HEK293 (cell line): ENCODE data around the gene RNPS1.

Experiments used
- CTCF ChIA-PET: fragments of 350-600 bp; formaldehyde crosslinking; extraction: SDS; loops from one replicate; lab custom pipeline; 2021; ENCODE audit warnings: antibody characterized with exemption; lab: Yijun Ruan, JAX
- POLR2A ChIA-PET: fragments of 300-600 bp; formaldehyde crosslinking; extraction: SDS; loops from one replicate; lab custom pipeline; 2020; ENCODE audit warnings: antibody characterized with exemption, inconsistent platforms; lab: Yijun Ruan, JAX
- H3K27ac ChIP-seq: fragments of 200-500 bp; sonication (Bioruptor generic); 2 replicates; pipeline ENCODE4 v1.5.1; 2014; ENCODE audit warnings: low read depth, low read length, control low read depth, inconsistent platforms; ENCODE audit errors: extremely low read depth
- H3K36me3 ChIP-seq, 2 experiments: fragments of 200-500 bp in 1 of 2; sonication (Bioruptor generic) in 1 of 2; 1 replicate in 1 of 2; 2 replicates in 1 of 2; pipeline ENCODE4 v1.5.1; 2014 to 2017; ENCODE audit warnings: inconsistent platforms in 2 of 2, low read length in 2 of 2; ENCODE audit not compliant: control insufficient read depth in 2 of 2, insufficient read depth in 1 of 2
- H3K4me1 ChIP-seq: fragments of 200-500 bp; sonication (Bioruptor generic); 2 replicates; pipeline ENCODE4 v1.5.1; 2014; ENCODE audit warnings: mild to moderate bottlenecking, low read length, inconsistent platforms; ENCODE audit not compliant: control insufficient read depth, insufficient read depth
- H3K4me3 ChIP-seq: 2 replicates; pipeline ENCODE4 v1.5.1; 2011; ENCODE audit warnings: low read depth, mild to moderate bottlenecking, control low read depth, low read length, moderate library complexity
- H3K9me3 ChIP-seq: fragments of 200-500 bp; sonication (Bioruptor generic); 2 replicates; pipeline ENCODE4 v1.5.1; 2014; ENCODE audit warnings: low read depth, low read length, inconsistent platforms; ENCODE audit not compliant: control insufficient read depth, insufficient read depth
- BCL11A ChIP-seq: fragments of 450-650 bp; formaldehyde crosslinking; IDR thresholded peaks from 2 replicates; pipeline ENCODE4 v1.5.1; 2016; ENCODE audit warnings: low read depth, missing biosample characterization, missing genetic modification characterization
- BCL11B ChIP-seq: fragments of 450-650 bp; formaldehyde crosslinking; IDR thresholded peaks from 2 replicates; pipeline ENCODE4 v1.5.1; 2016; ENCODE audit warnings: low read depth, missing biosample characterization, missing genetic modification characterization
- IKZF3 ChIP-seq: fragments of 450-650 bp; IDR thresholded peaks from 2 replicates; pipeline ENCODE4 v1.5.0; 2018; ENCODE audit warnings: missing biosample characterization, mild to moderate bottlenecking, missing genetic modification characterization, moderate library complexity
- KLF10 ChIP-seq: fragments of 450-650 bp; IDR thresholded peaks from 2 replicates; pipeline ENCODE4 v1.5.1; 2018; ENCODE audit warnings: missing biosample characterization, mild to moderate bottlenecking, missing genetic modification characterization
- KLF9 ChIP-seq: fragments of 450-650 bp; formaldehyde crosslinking; IDR thresholded peaks from 2 replicates; pipeline ENCODE4 v1.5.1; 2016; ENCODE audit warnings: missing biosample characterization, missing genetic modification characterization, low read depth
- OSR2 ChIP-seq: fragments of 450-650 bp; formaldehyde crosslinking; IDR thresholded peaks from 2 replicates; pipeline ENCODE4 v1.5.1; 2016; ENCODE audit warnings: missing biosample characterization, missing genetic modification characterization
- ZBTB44 ChIP-seq: fragments of 450-650 bp; IDR thresholded peaks from 2 replicates; pipeline ENCODE4 v1.5.1; 2018; ENCODE audit warnings: missing biosample characterization, mild to moderate bottlenecking, missing genetic modification characterization
- ZBTB48 ChIP-seq: fragments of 450-650 bp; formaldehyde crosslinking; IDR thresholded peaks from 2 replicates; pipeline ENCODE4 v1.5.1; 2016; ENCODE audit warnings: missing biosample characterization, missing genetic modification characterization
- ZEB2 ChIP-seq: fragments of 450-650 bp; formaldehyde crosslinking; IDR thresholded peaks from 2 replicates; pipeline ENCODE4 v1.5.1; 2016; ENCODE audit warnings: missing biosample characterization, missing genetic modification characterization
- ZNF114 ChIP-seq: fragments of 450-650 bp; formaldehyde crosslinking; IDR thresholded peaks from 2 replicates; pipeline ENCODE4 v1.5.0; 2017; ENCODE audit warnings: missing biosample characterization, missing genetic modification characterization
- ZNF157 ChIP-seq: fragments of 450-650 bp; formaldehyde crosslinking; IDR thresholded peaks from 2 replicates; pipeline ENCODE4 v1.5.1; 2016; ENCODE audit warnings: missing biosample characterization, missing genetic modification characterization
- ZNF223 ChIP-seq: fragments of 450-650 bp; formaldehyde crosslinking; IDR thresholded peaks from 2 replicates; pipeline ENCODE4 v1.5.1; 2016; ENCODE audit warnings: missing biosample characterization, missing genetic modification characterization
- ZNF23 ChIP-seq: fragments of 450-650 bp; formaldehyde crosslinking; IDR thresholded peaks from 2 replicates; pipeline ENCODE4 v1.5.1; 2016; ENCODE audit warnings: missing biosample characterization, missing genetic modification characterization, borderline replicate concordance
- ZNF24 ChIP-seq: fragments of 450-650 bp; formaldehyde crosslinking; IDR thresholded peaks from 2 replicates; pipeline ENCODE4 v1.5.1; 2016; ENCODE audit warnings: missing biosample characterization, missing genetic modification characterization
- ZNF274 ChIP-seq, 2 experiments: fragments of 200-500 bp in 1 of 2; fragments of 450-650 bp in 1 of 2; sonication (Bioruptor generic) in 1 of 2; formaldehyde crosslinking in 1 of 2; IDR thresholded peaks; 2 replicates each; pipeline versions ENCODE4 v1.5.1 to v1.6.1; 2014 to 2016; ENCODE audit warnings: borderline replicate concordance in 1 of 2, inconsistent platforms in 1 of 2, low read length in 1 of 2, missing biosample characterization in 1 of 2, missing genetic modification characterization in 1 of 2
- ZNF311 ChIP-seq: fragments of 450-650 bp; formaldehyde crosslinking; IDR thresholded peaks from 2 replicates; pipeline ENCODE4 v1.5.1; 2017; ENCODE audit warnings: missing biosample characterization, missing genetic modification characterization, borderline replicate concordance
- ZNF398 ChIP-seq: fragments of 450-650 bp; formaldehyde crosslinking; IDR thresholded peaks from 2 replicates; pipeline ENCODE4 v1.5.1; 2017; ENCODE audit warnings: missing biosample characterization, missing genetic modification characterization
- ZNF416 ChIP-seq: fragments of 450-650 bp; formaldehyde crosslinking; IDR thresholded peaks from 2 replicates; pipeline ENCODE4 v1.5.1; 2016; ENCODE audit warnings: missing biosample characterization, missing genetic modification characterization
- ZNF423 ChIP-seq: fragments of 450-650 bp; formaldehyde crosslinking; IDR thresholded peaks from 2 replicates; pipeline ENCODE4 v1.5.1; 2016; ENCODE audit warnings: missing biosample characterization, missing genetic modification characterization
- ZNF48 ChIP-seq: fragments of 450-650 bp; formaldehyde crosslinking; IDR thresholded peaks from 2 replicates; pipeline ENCODE4 v1.5.1; 2016; ENCODE audit warnings: missing biosample characterization, missing genetic modification characterization
- ZNF555 ChIP-seq: fragments of 450-650 bp; formaldehyde crosslinking; conservative IDR thresholded peaks from 2 replicates; pipeline ENCODE4 v1.5.1; 2017; ENCODE audit warnings: missing biosample characterization, mild to moderate bottlenecking, missing genetic modification characterization, inconsistent platforms
- ZNF610 ChIP-seq: fragments of 450-650 bp; formaldehyde crosslinking; IDR thresholded peaks from 2 replicates; pipeline ENCODE4 v1.5.1; 2016; ENCODE audit warnings: missing biosample characterization, missing genetic modification characterization, borderline replicate concordance
- ZNF629 ChIP-seq: fragments of 450-650 bp; formaldehyde crosslinking; IDR thresholded peaks from 2 replicates; pipeline ENCODE4 v1.5.1; 2017; ENCODE audit warnings: missing biosample characterization, missing genetic modification characterization
- ZNF670 ChIP-seq: fragments of 450-650 bp; formaldehyde crosslinking; IDR thresholded peaks from 2 replicates; pipeline ENCODE4 v1.5.1; 2016; ENCODE audit warnings: missing biosample characterization, missing genetic modification characterization, low read depth
- ZNF677 ChIP-seq: fragments of 450-650 bp; IDR thresholded peaks from 2 replicates; pipeline ENCODE4 v1.5.0; 2018; ENCODE audit warnings: missing biosample characterization, mild to moderate bottlenecking, missing genetic modification characterization, moderate library complexity
- ZSCAN16 ChIP-seq: fragments of 450-650 bp; formaldehyde crosslinking; IDR thresholded peaks from 2 replicates; pipeline ENCODE4 v1.5.1; 2016; ENCODE audit warnings: missing biosample characterization, missing genetic modification characterization
- TF ChIP-seq, protein P1 (sequence below): IDR thresholded peaks from 2 replicates; pipeline ENCODE4 v1.6.1; 2011; ENCODE audit warnings: mild to moderate bottlenecking, low read depth, low read length, borderline replicate concordance
- TF ChIP-seq, protein P2 (sequence below): fragments of 450-650 bp; formaldehyde crosslinking; IDR thresholded peaks from 2 replicates; pipeline ENCODE4 v1.5.1; 2016; ENCODE audit warnings: missing biosample characterization, missing genetic modification characterization

The RNPS1 gene

GRCh38 chr16:2287916-2288547 lies 20.1 kb upstream of the RNPS1 start:
- Histone ChIP-seq H3K4me1 (no peaks in the 10 kb centered on the region), H3K36me3 (peaks cover 3 to 36% of the 10 kb centered on the region in 2 experiments; a peak in 2 of 3 replicates), H3K27ac (no peak overlapping the region), H3K4me3 (no peak overlapping the region), H3K9me3 (no peaks in the 10 kb centered on the region)
- TF ChIP-seq ZNF114 (tag by site-specific recombination), result no peak
- no peak for TF ChIP-seq ZEB2 (tag by site-specific recombination)
- no peak for TF ChIP-seq ZNF398 (tag by site-specific recombination)
- no peak for TF ChIP-seq IKZF3
- TF ChIP-seq ZNF416 (tag by site-specific recombination), result no peak
- TF ChIP-seq ZBTB44, result no peak
- TF ChIP-seq ZNF48 (tag by site-specific recombination), result no peak
- TF ChIP-seq, protein P1, sequence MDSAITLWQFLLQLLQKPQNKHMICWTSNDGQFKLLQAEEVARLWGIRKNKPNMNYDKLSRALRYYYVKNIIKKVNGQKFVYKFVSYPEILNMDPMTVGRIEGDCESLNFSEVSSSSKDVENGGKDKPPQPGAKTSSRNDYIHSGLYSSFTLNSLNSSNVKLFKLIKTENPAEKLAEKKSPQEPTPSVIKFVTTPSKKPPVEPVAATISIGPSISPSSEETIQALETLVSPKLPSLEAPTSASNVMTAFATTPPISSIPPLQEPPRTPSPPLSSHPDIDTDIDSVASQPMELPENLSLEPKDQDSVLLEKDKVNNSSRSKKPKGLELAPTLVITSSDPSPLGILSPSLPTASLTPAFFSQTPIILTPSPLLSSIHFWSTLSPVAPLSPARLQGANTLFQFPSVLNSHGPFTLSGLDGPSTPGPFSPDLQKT, result no peak
- TF ChIP-seq ZNF223 (tag by site-specific recombination), result no peak
- no peak for TF ChIP-seq ZNF23 (tag by site-specific recombination)
- TF ChIP-seq OSR2 (tag by site-specific recombination), result no peak
- no peak for TF ChIP-seq ZNF677 (tag by site-specific recombination)
- no peak for TF ChIP-seq KLF9 (tag by site-specific recombination)
- no peak for TF ChIP-seq ZBTB48 (tag by site-specific recombination)
- no peak for TF ChIP-seq ZNF555 (tag by site-specific recombination)
- no peak for TF ChIP-seq BCL11A (tag by site-specific recombination)
- ChIA-PET CTCF (interaction anchor here (0.7 to 0.9 kb wide), 2 partner anchors 122 to 253 kb away, joined by 3 read pairs; no protein-coding TSS in a partner anchor), POLR2A (no interaction called here)

DNA sequence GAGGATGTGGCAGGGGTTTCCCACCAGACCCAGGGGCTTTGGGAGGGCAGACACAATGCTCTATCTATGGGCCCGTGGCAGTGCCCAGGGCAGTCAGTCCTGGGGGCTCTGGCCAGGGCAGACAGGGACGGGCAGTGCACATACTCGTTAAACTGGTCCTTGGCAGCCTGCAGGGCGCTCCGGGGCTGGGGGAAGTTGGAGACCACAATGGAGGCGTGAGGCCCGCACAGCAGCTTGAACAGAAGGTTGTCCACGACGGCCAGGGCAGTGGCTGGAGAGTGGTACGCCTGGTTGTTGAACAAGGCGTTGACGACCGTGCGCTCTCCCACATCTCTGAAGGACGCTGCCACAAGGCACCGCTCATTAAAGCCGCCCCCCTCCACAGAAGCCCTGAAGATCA lies 18.6 kb upstream of the RNPS1 start:
- CTCF ChIA-PET, result no interaction called here
- Histone ChIP-seq H3K36me3 (peaks cover 3 to 34% of the 10 kb centered on the region in 2 experiments; a peak in 2 of 3 replicates), H3K9me3 (no peaks in the 10 kb centered on the region), H3K4me1 (no peaks in the 10 kb centered on the region), H3K4me3 (no peak overlapping the region), H3K27ac (no peak overlapping the region)
- POLR2A ChIA-PET, result no interaction called here
- TF ChIP-seq ZNF670 (tag by site-specific recombination) (no peak), ZNF24 (no peak), ZBTB44 (no peak), ZNF157 (tag by site-specific recombination) (no peak), ZNF610 (no peak), ZNF423 (no peak), ZNF629 (tag by site-specific recombination) (no peak), ZNF274 (IDR thresholded peaks at IDR 0.05; ENCODE audit: low read length) (no peak), ZNF274 (tag by site-specific recombination; IDR thresholded peaks at IDR 0.05; ENCODE audit: borderline replicate concordance) (no peak), BCL11B (no peak), ZNF311 (tag by site-specific recombination) (no peak), ZSCAN16 (tag by site-specific recombination) (no peak), KLF10 (tag by site-specific recombination) (no peak)
- TF ChIP-seq, protein P2, sequence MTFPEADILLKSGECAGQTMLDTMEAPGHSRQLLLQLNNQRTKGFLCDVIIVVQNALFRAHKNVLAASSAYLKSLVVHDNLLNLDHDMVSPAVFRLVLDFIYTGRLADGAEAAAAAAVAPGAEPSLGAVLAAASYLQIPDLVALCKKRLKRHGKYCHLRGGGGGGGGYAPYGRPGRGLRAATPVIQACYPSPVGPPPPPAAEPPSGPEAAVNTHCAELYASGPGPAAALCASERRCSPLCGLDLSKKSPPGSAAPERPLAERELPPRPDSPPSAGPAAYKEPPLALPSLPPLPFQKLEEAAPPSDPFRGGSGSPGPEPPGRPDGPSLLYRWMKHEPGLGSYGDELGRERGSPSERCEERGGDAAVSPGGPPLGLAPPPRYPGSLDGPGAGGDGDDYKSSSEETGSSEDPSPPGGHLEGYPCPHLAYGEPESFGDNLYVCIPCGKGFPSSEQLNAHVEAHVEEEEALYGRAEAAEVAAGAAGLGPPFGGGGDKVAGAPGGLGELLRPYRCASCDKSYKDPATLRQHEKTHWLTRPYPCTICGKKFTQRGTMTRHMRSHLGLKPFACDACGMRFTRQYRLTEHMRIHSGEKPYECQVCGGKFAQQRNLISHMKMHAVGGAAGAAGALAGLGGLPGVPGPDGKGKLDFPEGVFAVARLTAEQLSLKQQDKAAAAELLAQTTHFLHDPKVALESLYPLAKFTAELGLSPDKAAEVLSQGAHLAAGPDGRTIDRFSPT (tag by site-specific recombination), result no peak
